GM12865 (cell line): ENCODE data around the gene KIFAP3.
"Not testable (repeated sequence)": the region's sequence is repeated elsewhere in the genome, so short reads cannot be mapped to it uniquely, and the experiment has no call there.

ENCODE experiments used
- DNase-seq: peaks from one replicate; pipeline ENCODE4 v3.0.0; 2010; ENCODE audit warnings: low read depth
- H3K4me3 ChIP-seq: 2 replicates; pipeline ENCODE4 v1.5.1; 2011; ENCODE audit warnings: mild to moderate bottlenecking, low read depth, low read length, control low read depth
- TF ChIP-seq, protein P1 (sequence below): IDR thresholded peaks from 2 replicates; pipeline ENCODE4 v1.5.1; 2011; ENCODE audit warnings: low read length, control low read depth, low read depth, inconsistent platforms; ENCODE audit not compliant: insufficient read depth; ENCODE audit errors: missing control alignments

KIFAP3 gene

DNA sequence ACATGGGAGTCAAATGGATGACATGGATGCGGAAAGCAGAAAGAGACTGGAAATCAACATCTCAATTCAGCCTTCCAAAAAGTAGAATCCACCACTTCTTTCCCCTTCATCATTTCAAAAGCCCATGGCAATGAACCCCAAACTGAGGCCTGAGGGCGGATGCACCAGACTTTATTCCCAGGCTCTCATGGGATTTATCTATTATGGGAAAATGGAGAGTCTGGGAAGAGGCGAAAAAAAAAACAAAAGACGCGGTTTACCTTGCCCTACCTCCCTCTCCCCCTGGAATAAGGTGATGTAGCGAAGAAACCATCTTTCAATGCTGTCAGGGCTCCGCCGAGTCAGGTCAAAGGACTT lies 624 bp downstream of the KIFAP3 start:
- H3K4me3 ChIP-seq: peak overlapping the region; percentile 81
- TF ChIP-seq, protein P1, sequence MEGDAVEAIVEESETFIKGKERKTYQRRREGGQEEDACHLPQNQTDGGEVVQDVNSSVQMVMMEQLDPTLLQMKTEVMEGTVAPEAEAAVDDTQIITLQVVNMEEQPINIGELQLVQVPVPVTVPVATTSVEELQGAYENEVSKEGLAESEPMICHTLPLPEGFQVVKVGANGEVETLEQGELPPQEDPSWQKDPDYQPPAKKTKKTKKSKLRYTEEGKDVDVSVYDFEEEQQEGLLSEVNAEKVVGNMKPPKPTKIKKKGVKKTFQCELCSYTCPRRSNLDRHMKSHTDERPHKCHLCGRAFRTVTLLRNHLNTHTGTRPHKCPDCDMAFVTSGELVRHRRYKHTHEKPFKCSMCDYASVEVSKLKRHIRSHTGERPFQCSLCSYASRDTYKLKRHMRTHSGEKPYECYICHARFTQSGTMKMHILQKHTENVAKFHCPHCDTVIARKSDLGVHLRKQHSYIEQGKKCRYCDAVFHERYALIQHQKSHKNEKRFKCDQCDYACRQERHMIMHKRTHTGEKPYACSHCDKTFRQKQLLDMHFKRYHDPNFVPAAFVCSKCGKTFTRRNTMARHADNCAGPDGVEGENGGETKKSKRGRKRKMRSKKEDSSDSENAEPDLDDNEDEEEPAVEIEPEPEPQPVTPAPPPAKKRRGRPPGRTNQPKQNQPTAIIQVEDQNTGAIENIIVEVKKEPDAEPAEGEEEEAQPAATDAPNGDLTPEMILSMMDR: no peak
- DNase-seq: no peak

DNA sequence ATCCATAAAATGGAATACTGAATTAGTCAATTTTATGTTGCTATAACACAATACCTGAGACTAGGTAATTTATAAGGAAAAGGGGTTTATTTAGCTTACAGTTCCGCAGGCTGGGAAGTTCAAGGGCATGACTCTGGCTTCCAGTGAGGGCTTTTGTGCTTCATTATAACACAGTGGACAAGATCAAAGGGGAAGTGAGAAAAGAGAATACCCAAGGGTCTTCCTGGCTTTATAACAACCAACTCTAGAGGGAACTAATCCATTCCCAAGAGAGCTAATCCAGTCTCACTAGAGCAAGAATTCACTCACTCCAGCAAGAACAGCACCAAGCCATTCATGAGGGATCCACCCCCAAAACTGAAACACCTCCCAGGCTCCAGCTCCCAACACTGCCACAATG lies 3.1 kb downstream of the KIFAP3 start:
- TF ChIP-seq, protein P1: no peak

DNA sequence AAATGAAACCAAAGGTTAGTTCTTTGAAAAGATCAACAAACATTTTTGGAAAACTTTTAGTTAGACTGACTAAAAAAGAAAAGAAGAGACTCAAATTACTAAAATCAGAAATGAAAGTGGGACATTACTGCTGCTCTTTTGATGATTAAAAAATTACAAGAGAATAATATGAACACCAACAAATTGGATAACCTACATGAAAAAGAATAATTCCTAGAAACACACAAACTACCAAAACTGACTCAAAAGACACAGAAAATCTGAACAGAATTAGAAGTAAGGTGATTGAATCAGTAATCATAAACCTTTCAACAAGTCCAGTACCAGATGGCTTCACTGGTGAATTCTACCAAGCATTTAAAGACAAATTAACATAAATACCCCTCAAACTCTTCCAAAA lies 5.6 kb downstream of the KIFAP3 start:
- no peak for DNase-seq
- TF ChIP-seq, protein P1: no peak
- H3K4me3 ChIP-seq: peak overlapping the region; percentile 60

More for the DNA sequence above, 3.1 kb downstream of the KIFAP3 start:
- H3K4me3 ChIP-seq: no peak overlapping the region
- peak; percentile 20 for DNase-seq

DNA sequence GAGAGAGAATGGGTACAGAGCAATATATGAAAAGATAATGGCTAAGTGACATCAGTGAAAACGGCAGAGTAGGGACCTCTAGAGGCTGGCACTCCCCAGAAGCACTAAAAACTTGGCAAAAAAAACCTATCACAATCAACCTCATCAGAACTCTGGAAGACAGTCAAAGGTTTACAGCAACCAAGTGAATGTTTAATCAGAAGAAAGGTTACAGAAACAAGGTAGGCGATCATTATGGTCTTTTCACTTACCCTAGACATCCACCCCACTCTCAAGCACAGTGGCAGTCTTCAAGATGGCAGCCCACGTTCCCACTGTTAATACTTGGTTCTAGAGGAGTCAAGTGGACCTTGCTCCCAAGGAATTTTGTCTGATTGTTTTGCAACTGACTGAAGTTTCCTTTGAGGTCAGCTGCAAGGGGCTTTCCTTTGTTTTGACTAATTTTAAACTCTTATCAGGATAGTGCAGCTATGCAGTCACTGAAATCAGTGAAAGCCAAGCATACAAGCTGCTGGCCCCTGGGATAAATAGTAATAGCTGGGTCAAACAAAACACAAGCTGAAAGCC lies 7.2 kb downstream of the KIFAP3 start:
- peak overlapping the region; percentile 60 for H3K4me3 ChIP-seq
- TF ChIP-seq, protein P1: no peak
- DNase-seq: peak; percentile 13

DNA sequence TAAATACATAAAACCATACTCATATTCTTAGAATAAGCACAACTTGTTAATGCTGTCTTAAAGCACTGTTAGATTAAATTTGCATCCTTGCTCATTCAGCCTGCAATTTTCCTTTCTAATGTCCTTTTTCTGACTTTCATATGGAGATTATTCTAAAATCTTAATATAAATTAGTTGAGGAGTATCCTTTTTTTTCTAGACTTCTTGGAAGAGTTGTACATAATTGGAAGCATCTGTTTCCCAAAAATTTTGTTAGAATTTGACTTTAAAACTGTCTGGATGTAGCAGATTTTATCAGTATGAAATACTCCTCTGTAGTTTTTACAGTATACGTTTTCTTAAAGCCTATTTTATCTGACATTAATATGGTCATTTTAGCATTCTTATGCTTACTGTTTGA lies 9.7 kb downstream of the KIFAP3 start:
- DNase-seq: no peak
- TF ChIP-seq, protein P1: no peak

DNA sequence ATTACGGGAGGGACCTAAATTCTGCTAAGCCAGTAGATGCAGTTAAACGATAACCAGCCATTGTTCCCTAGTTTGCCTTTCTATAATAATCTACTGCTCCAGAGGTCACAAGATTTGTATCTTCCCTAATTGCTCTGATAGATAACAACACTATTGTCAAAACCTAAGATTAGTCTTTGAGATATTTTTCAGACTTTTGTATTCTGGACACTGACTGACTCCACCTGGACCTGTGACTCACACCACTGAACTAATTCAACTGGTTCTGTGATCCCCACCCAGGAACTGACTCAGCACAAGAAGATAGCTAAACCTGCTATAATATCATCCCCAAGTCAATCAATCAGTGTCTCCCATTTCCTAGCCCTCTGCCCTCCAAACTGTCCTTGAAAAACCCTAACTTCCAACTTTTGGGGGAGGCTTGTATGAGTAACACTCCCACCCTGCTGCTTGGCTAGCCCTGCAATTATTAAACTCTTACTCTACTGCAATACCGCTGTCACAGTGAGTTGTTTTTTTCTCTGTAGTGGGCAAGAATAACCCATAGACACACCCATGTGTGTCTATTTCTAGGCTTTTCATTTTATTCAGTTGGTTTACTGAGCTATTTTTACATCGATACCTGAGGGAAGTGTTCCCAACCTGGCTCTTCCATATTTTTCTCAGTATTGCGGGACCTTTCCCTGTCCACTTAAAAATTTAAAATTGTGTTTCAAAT lies 11.2 kb downstream of the KIFAP3 start:
- no peak overlapping the region for H3K4me3 ChIP-seq
- TF ChIP-seq, protein P1: no peak
- no peak for DNase-seq

More for the DNA sequence above, 9.7 kb downstream of the KIFAP3 start:
- no peak overlapping the region for H3K4me3 ChIP-seq

DNA sequence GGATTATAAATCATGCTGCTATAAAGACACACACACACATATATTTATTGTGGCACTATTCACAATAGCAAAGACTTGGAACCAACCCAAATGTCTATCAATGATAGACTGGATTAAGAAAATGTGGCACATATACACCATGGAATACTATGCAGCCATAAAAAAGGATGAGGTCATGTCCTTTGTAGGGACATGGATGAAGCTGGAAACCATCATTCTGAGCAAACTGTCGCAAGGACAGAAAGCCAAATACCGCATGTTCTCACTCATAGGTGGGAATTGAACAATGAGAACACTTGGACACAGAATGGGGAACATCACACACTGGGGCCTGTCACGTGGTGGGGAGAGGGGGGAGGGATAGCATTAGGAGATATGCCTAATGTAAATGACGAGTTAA lies 12.8 kb downstream of the KIFAP3 start:
- H3K4me3 ChIP-seq, DNase-seq: not testable (repeated sequence)

DNA sequence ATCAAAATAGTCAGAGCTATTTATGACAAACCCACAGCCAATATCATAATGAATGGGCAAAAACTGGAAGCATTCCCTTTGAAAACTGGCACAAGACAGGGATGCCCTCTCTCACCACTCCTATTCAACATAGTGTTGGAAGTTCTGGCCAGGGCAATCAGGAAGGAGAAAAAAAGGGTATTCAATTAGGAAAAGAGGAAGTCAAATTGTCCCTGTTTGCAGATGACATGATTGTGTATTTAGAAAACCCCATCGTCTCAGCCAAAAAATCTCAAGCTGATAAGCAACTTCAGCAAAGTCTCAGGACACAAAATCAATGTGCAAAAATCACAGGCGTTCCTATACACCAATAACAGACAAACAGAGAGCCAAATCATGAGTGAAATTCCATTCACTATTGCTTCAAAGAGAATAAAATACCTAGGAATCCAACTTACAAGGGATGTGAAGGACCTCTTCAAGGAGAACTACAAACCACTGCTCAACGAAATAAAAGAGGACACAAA lies 14.4 kb downstream of the KIFAP3 start:
- DNase-seq: not testable (repeated sequence)

More for the DNA sequence above, 14.4 kb downstream of the KIFAP3 start:
- not testable (repeated sequence) for H3K4me3 ChIP-seq
